ENCODE data around the gene SPATA6L. TPM values are rescaled to one million over a fixed set of nuclear protein-coding genes. Genes with fewer than 3 reads are reported as not detected.

The SPATA6L gene
- total RNA-seq, 1 donor from 2014 or later = 1.2 TPM

DNA sequence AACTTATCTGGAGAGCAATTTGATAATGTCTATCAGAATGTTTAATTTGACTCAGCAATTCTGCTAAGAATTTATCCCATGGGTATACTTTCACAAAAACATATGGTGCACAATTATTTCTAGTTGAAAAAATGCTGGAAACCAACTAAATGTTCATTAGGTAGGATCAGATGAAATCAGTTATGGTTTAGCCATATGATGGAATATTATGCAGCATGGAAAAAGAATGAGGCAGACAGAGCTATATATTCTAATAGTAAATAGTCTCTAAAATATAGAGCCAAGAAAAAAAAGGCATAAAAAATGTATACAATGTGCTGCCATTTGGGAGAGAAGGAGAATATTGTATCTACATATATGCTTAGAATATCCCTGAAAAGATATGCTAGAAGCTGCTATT, 3.6 kb upstream of the SPATA6L start:
- no peaks in the 10 kb centered on the region for H3K9me3 Mint-ChIP-seq (ENCODE audit: unreplicated experiment)
- DNase-seq (ENCODE audit: extremely low spot score, unreplicated experiment) = no peak
- no peak overlapping the region for H3K4me3 Mint-ChIP-seq (ENCODE audit: unreplicated experiment)
- H3K27ac Mint-ChIP-seq (ENCODE audit: unreplicated experiment) = no peak overlapping the region
- H3K4me1 Mint-ChIP-seq (ENCODE audit: unreplicated experiment) = peaks cover 25% of the 10 kb centered on the region
- H3K27me3 Mint-ChIP-seq (ENCODE audit: unreplicated experiment) = peaks cover 9% of the 10 kb centered on the region
- TF ChIP-seq, protein P1, sequence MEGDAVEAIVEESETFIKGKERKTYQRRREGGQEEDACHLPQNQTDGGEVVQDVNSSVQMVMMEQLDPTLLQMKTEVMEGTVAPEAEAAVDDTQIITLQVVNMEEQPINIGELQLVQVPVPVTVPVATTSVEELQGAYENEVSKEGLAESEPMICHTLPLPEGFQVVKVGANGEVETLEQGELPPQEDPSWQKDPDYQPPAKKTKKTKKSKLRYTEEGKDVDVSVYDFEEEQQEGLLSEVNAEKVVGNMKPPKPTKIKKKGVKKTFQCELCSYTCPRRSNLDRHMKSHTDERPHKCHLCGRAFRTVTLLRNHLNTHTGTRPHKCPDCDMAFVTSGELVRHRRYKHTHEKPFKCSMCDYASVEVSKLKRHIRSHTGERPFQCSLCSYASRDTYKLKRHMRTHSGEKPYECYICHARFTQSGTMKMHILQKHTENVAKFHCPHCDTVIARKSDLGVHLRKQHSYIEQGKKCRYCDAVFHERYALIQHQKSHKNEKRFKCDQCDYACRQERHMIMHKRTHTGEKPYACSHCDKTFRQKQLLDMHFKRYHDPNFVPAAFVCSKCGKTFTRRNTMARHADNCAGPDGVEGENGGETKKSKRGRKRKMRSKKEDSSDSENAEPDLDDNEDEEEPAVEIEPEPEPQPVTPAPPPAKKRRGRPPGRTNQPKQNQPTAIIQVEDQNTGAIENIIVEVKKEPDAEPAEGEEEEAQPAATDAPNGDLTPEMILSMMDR (IDR thresholded peaks at IDR 0.05) = no peak
- H3K36me3 Mint-ChIP-seq (ENCODE audit: unreplicated experiment) = no peaks in the 10 kb centered on the region

DNA sequence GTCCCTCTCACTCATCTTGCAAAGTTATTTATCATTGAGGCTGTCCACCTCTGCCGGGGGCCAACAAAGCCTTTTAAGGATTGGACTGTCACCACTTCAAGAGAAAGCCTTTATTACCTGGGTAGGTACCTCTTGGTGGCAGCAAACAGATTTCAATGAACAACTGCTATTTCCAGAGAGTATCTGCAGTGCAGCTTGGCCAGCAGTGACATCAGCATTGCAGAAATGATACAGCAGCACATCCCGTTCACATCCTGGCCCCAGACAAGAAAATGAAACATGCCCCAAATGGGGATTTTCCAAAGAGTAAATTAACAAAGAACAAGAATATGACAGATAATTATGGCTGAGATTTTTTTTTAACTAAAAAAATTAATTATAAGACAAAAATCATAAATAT, 2.3 kb upstream of the SPATA6L start:
- Mint-ChIP-seq H3K4me1 (ENCODE audit: unreplicated experiment) (peaks cover 26% of the 10 kb centered on the region), H3K27ac (ENCODE audit: unreplicated experiment) (no peak overlapping the region), H3K4me3 (ENCODE audit: unreplicated experiment) (no peak overlapping the region), H3K9me3 (ENCODE audit: unreplicated experiment) (no peaks in the 10 kb centered on the region), H3K27me3 (ENCODE audit: unreplicated experiment) (peaks cover 9% of the 10 kb centered on the region), H3K36me3 (ENCODE audit: unreplicated experiment) (no peaks in the 10 kb centered on the region)
- no peak for DNase-seq (ENCODE audit: extremely low spot score, unreplicated experiment)
- TF ChIP-seq, protein P1 (IDR thresholded peaks at IDR 0.05) = no peak

DNA sequence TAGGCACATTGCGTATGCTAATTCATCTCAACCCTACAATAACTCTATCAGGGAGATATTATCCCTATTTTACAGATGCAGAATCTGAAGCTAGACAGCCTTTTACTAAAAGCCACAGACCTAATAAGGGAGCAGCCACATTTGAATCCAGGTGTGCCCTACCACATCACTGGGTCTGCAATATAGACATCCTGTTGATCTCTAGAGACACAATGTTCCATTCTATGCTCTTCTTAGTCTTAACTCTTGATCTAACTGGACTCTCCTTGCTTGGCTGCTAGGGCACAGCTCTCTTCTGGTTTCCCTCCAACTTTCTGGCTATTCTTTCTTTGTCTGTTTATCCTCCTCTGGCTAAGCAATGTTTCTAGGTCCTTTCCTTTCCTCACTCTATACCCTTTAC, 1.4 kb upstream of the SPATA6L start:
- Mint-ChIP-seq H3K9me3 (ENCODE audit: unreplicated experiment) (no peaks in the 10 kb centered on the region), H3K27ac (ENCODE audit: unreplicated experiment) (no peak overlapping the region), H3K4me1 (ENCODE audit: unreplicated experiment) (peaks cover 35% of the 10 kb centered on the region), H3K4me3 (ENCODE audit: unreplicated experiment) (no peak overlapping the region), H3K36me3 (ENCODE audit: unreplicated experiment) (no peaks in the 10 kb centered on the region), H3K27me3 (ENCODE audit: unreplicated experiment) (peaks cover 9% of the 10 kb centered on the region)
- DNase-seq (ENCODE audit: extremely low spot score, unreplicated experiment) = no peak
- TF ChIP-seq, protein P1 (IDR thresholded peaks at IDR 0.05) = no peak

DNA sequence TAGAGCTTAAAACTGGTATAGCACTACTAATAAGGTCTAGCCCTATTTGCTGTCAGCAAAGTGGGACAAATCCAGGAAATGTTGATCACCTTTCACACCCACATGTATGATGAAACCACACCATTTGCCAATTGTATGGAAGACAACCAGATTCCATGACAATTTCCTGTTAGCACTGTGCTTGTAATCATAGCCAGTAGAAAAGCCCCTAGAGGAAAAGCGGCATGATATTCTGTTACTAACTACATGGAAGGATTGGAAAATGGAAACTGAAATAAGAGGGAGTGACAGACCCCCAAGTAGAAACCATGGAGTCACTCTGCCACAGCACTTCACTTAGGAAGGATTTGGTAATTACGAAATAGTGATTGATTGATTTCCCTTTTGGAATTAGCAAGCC, 923 bp downstream of the SPATA6L start:
- no peaks in the 10 kb centered on the region for H3K9me3 Mint-ChIP-seq (ENCODE audit: unreplicated experiment)
- DNase-seq (ENCODE audit: extremely low spot score, unreplicated experiment) = no peak
- H3K4me1 Mint-ChIP-seq (ENCODE audit: unreplicated experiment) = peaks cover 49% of the 10 kb centered on the region
- H3K36me3 Mint-ChIP-seq (ENCODE audit: unreplicated experiment) = no peaks in the 10 kb centered on the region
- peak overlapping the region; percentile 76 for H3K4me3 Mint-ChIP-seq (ENCODE audit: unreplicated experiment)
- no peak overlapping the region for H3K27ac Mint-ChIP-seq (ENCODE audit: unreplicated experiment)
- H3K27me3 Mint-ChIP-seq (ENCODE audit: unreplicated experiment) = peaks cover 9% of the 10 kb centered on the region
- TF ChIP-seq, protein P1 (IDR thresholded peaks at IDR 0.05) = no peak

DNA sequence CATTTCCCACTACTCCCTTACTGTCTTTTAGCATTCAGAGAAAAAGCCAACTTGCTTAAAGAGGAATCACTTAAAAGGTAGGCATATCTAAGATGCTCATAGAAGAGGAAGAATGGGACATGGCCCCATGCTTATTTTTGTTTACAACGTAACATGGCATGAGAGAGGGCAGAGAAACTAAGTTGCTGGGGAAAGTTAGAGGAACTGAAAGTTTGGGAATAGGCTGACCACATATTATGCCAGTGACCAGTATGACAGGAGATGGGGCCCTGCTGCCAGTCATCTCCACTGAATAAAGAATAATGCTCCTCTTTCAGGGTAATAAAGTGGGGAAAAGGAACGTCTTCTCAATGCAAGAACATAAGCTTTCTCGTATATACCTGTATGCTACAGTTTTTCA, 2.3 kb downstream of the SPATA6L start:
- TF ChIP-seq, protein P1 (IDR thresholded peaks at IDR 0.05) = no peak
- H3K27ac Mint-ChIP-seq (ENCODE audit: unreplicated experiment) = no peak overlapping the region
- peaks cover 51% of the 10 kb centered on the region for H3K4me1 Mint-ChIP-seq (ENCODE audit: unreplicated experiment)
- H3K36me3 Mint-ChIP-seq (ENCODE audit: unreplicated experiment) = no peaks in the 10 kb centered on the region
- peaks cover 9% of the 10 kb centered on the region for H3K27me3 Mint-ChIP-seq (ENCODE audit: unreplicated experiment)
- no peaks in the 10 kb centered on the region for H3K9me3 Mint-ChIP-seq (ENCODE audit: unreplicated experiment)
- H3K4me3 Mint-ChIP-seq (ENCODE audit: unreplicated experiment) = peak overlapping the region; percentile 23
- no peak for DNase-seq (ENCODE audit: extremely low spot score, unreplicated experiment)
